GM12878 (cell line): ENCODE measurements around the gene PTPDC1. TPM values are rescaled to one million over a fixed set of nuclear protein-coding genes. Genes with fewer than 3 reads are reported as not detected.

Source experiments
- ATAC-seq: fragments of 200-7000 bp; cut with Tn5 transposase; 3 replicates; pipeline ENCODE4 v1.9.1; 2020; ENCODE audit warnings: mild to moderate bottlenecking, moderate library complexity
- BruUV-seq: library from RNA; stranded (reverse); fragments of 400-500 nt; replicated peaks from 2 replicates; lab custom pipeline; 2021; lab: Mats Ljungman, UMichigan
- CTCF ChIA-PET: fragments of 300-600 bp; sonication (Branson Sonifier 250); formaldehyde crosslinking; extraction: SDS; loops from one replicate; lab custom pipeline; 2021; ENCODE audit warnings: inconsistent platforms; lab: Yijun Ruan, JAX
- POLR2A ChIA-PET: fragments of 350-600 bp; formaldehyde crosslinking; extraction: SDS; loops from one replicate; lab custom pipeline; 2021; ENCODE audit warnings: inconsistent platforms; lab: Charles Lee
- RAD21 ChIA-PET: fragments of 300-600 bp; sonication (Branson Sonifier 250); formaldehyde crosslinking; loops from one replicate; lab custom pipeline; 2023; ENCODE audit warnings: antibody characterized with exemption; ENCODE audit not compliant: unreplicated experiment; lab: Charles Lee
- SMC1A ChIA-PET: fragments of 300-600 bp; sonication (Branson Sonifier 250); formaldehyde crosslinking; loops from one replicate; lab custom pipeline; 2023; ENCODE audit not compliant: unreplicated experiment, uncharacterized antibody; lab: Charles Lee
- DNase-seq: peaks from one replicate; pipeline ENCODE4 v3.0.0-alpha.2; 2011; ENCODE audit warnings: low read depth, low spot score
- FAIRE-seq: peaks from 3 replicates; lab custom pipeline; 2011; peaks lifted over from hg19 to GRCh38; lab: Jason Lieb, UNC
- H2AFZ ChIP-seq: 2 replicates; pipeline ENCODE4 v1.6.0; 2011; ENCODE audit warnings: low read depth, low read length, control low read depth; ENCODE audit not compliant: control insufficient read depth
- H3K27ac ChIP-seq: 2 replicates; pipeline ENCODE4 v1.5.1; 2011; ENCODE audit warnings: control low read depth; ENCODE audit not compliant: control insufficient read depth, insufficient read depth
- H3K27me3 ChIP-seq, 2 experiments: replicated peaks in 1 of 2; 2 replicates each; pipeline versions ENCODE4 v1.6.0 to v1.6.1; 2011; ENCODE audit warnings: low read length in 1 of 2; ENCODE audit not compliant: control insufficient read depth in 2 of 2, insufficient read depth in 2 of 2
- H3K36me3 ChIP-seq, 2 experiments: 2 replicates each; pipeline ENCODE4 v1.5.1; 2011; ENCODE audit warnings: low read length in 1 of 2; ENCODE audit not compliant: control insufficient read depth in 2 of 2, insufficient read depth in 2 of 2
- H3K4me1 ChIP-seq: 2 replicates; pipeline ENCODE4 v1.6.1; 2011; ENCODE audit warnings: mild to moderate bottlenecking, low read length, moderate library complexity, mixed read lengths; ENCODE audit not compliant: control insufficient read depth, insufficient read depth
- H3K4me2 ChIP-seq: 2 replicates; pipeline ENCODE4 v1.6.0; 2011; ENCODE audit warnings: control low read depth; ENCODE audit not compliant: control insufficient read depth, insufficient read depth
- H3K4me3 ChIP-seq: fragments of 200-600 bp; sonication (generic); 2 replicates; pipeline ENCODE4 v1.5.1; 2016
- H3K79me2 ChIP-seq: 2 replicates; pipeline ENCODE4 v1.6.0; 2011; ENCODE audit warnings: low read length; ENCODE audit not compliant: control insufficient read depth, insufficient read depth
- H3K9ac ChIP-seq: 2 replicates; pipeline ENCODE4 v1.8.0; 2011; ENCODE audit warnings: low read length, control low read depth, mixed read lengths; ENCODE audit not compliant: control insufficient read depth, insufficient read depth
- H3K9me3 ChIP-seq: replicated peaks from 3 replicates; pipeline ENCODE4 v1.5.1; 2011; ENCODE audit warnings: mild to moderate bottlenecking, low read length; ENCODE audit not compliant: control insufficient read depth, insufficient read depth
- H4K20me1 ChIP-seq: 2 replicates; pipeline ENCODE4 v1.6.0; 2011; ENCODE audit not compliant: control insufficient read depth, insufficient read depth
- ATF2 ChIP-seq: IDR thresholded peaks from 2 replicates; pipeline ENCODE4 v1.6.1; 2012; ENCODE audit warnings: low read length, inconsistent platforms
- CREB1 ChIP-seq: IDR thresholded peaks from 2 replicates; pipeline ENCODE4 v1.6.1; 2012; ENCODE audit warnings: low read depth, mild to moderate bottlenecking, inconsistent platforms
- HCFC1 ChIP-seq: fragments of 150-350 bp; IDR thresholded peaks from 2 replicates; pipeline ENCODE4 v1.6.1; 2014; ENCODE audit warnings: low read length
- LARP7 ChIP-seq: fragments of 450-650 bp; IDR thresholded peaks from 2 replicates; pipeline ENCODE4 v1.6.1; 2017; ENCODE audit warnings: mild to moderate bottlenecking
- POU2F2 ChIP-seq: IDR thresholded peaks from 3 replicates; pipeline ENCODE4 v1.6.1; 2011; ENCODE audit warnings: low read depth, mild to moderate bottlenecking, low read length, borderline replicate concordance
- SMAD5 ChIP-seq: IDR thresholded peaks from 2 replicates; pipeline ENCODE4 v1.6.1; 2016; ENCODE audit warnings: antibody characterized with exemption, low read depth
- SP1 ChIP-seq: IDR thresholded peaks from one replicate; pipeline ENCODE4 v1.6.1; 2011; ENCODE audit warnings: low read depth, low read length
- TCF7 ChIP-seq: IDR thresholded peaks from 2 replicates; pipeline ENCODE4 v1.6.1; 2014; ENCODE audit warnings: antibody characterized with exemption, borderline replicate concordance
- in situ Hi-C: fragments of 300-500 bp; cut with MboI; formaldehyde crosslinking; loops from 9 replicates; pipeline ENCODE4 v1.14.3; 2018; ENCODE audit warnings: mixed read lengths
- intact Hi-C: fragments of 100-400 bp; cut with micrococcal nuclease; formaldehyde crosslinking; loops from one replicate; pipeline ENCODE4 v1.14.2; 2022; ENCODE audit not compliant: unreplicated experiment
- polyA plus RNA-seq, 11 experiments: library from polyadenylated mRNA; depleted of rRNA in 4 of 11; unstranded in 6 of 11; stranded (reverse) in 5 of 11; fragments of >200 nt; fragmentation: Nextera tagmentation in 4 of 11; fragmentation: Illumina TruSeq in 1 of 11; extraction: Ambion mirVana in 4 of 11; extraction: Trizol in 1 of 11; gene quantifications; 1 replicate in 1 of 11; 2 replicates in 10 of 11; pipeline versions ENCODE4 v1.2.1 to v1.2.3, GENCODE V29; 2011 to 2016; ENCODE audit warnings: inconsistent platforms in 2 of 11, missing spikeins in 2 of 11, low read depth in 1 of 11
- total RNA-seq, 4 experiments: library from RNA; depleted of rRNA in 3 of 4; stranded (reverse); fragments of >200 nt in 3 of 4; fragmentation: Illumina TruSeq in 1 of 4; extraction: Trizol in 1 of 4; gene quantifications; 2 replicates each; pipeline versions ENCODE4 v1.2.1 to v1.2.3, GENCODE V29; 2013 to 2021
- TF ChIP-seq, protein P1 (sequence below): fragments of 450-650 bp; IDR thresholded peaks from 2 replicates; pipeline ENCODE4 v1.6.1; 2016; ENCODE audit warnings: mild to moderate bottlenecking, moderate library complexity, borderline replicate concordance

PTPDC1 gene
- total and polyA plus RNA-seq, 10 of the 15 experiments (the other 5 are each of a cell fraction or from before 2014, with no cell fraction given): 1.2 to 4.5 (median 2.9) TPM

- TF ChIP-seq, protein P1, sequence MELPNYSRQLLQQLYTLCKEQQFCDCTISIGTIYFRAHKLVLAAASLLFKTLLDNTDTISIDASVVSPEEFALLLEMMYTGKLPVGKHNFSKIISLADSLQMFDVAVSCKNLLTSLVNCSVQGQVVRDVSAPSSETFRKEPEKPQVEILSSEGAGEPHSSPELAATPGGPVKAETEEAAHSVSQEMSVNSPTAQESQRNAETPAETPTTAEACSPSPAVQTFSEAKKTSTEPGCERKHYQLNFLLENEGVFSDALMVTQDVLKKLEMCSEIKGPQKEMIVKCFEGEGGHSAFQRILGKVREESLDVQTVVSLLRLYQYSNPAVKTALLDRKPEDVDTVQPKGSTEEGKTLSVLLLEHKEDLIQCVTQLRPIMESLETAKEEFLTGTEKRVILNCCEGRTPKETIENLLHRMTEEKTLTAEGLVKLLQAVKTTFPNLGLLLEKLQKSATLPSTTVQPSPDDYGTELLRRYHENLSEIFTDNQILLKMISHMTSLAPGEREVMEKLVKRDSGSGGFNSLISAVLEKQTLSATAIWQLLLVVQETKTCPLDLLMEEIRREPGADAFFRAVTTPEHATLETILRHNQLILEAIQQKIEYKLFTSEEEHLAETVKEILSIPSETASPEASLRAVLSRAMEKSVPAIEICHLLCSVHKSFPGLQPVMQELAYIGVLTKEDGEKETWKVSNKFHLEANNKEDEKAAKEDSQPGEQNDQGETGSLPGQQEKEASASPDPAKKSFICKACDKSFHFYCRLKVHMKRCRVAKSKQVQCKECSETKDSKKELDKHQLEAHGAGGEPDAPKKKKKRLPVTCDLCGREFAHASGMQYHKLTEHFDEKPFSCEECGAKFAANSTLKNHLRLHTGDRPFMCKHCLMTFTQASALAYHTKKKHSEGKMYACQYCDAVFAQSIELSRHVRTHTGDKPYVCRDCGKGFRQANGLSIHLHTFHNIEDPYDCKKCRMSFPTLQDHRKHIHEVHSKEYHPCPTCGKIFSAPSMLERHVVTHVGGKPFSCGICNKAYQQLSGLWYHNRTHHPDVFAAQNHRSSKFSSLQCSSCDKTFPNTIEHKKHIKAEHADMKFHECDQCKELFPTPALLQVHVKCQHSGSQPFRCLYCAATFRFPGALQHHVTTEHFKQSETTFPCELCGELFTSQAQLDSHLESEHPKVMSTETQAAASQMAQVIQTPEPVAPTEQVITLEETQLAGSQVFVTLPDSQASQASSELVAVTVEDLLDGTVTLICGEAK: no peak
- no peak for TF ChIP-seq CREB1
- no peak for TF ChIP-seq TCF7
- TF ChIP-seq SP1: no peak
- TF ChIP-seq LARP7: no peak
- TF ChIP-seq ATF2: no peak
Measured at GRCh38 chr9:94084314-94084713, at the start of gene PTPDC1 (continued).

- POLR2A ChIA-PET: no interaction called here
- CTCF ChIA-PET: no interaction called here
- intact Hi-C loops (no loop called here), in situ Hi-C loops (no loop called here)
- SMC1A ChIA-PET: no interaction called here
- H3K9me3 ChIP-seq: no peaks in the 10 kb centered on the region
- no peaks in the 10 kb centered on the region for H4K20me1 ChIP-seq
- no peaks in the 10 kb centered on the region for H3K4me1 ChIP-seq
- RAD21 ChIA-PET: no interaction called here
- no peak overlapping the region for H3K4me2 ChIP-seq
- H3K27ac ChIP-seq: no peak overlapping the region
- no peak overlapping the region for H3K9ac ChIP-seq
- DNase-seq (no peak), ATAC-seq (no peak), FAIRE-seq (no peak)
- no peak for TF ChIP-seq POU2F2
- TF ChIP-seq SMAD5: no peak
- TF ChIP-seq HCFC1: no peak
- no peaks in the 10 kb centered on the region for H3K27me3 ChIP-seq
- H2AFZ ChIP-seq: no peak overlapping the region
- H3K79me2 ChIP-seq: peaks cover 2% of the 10 kb centered on the region
- BruUV-seq: no TSS peak
- H3K4me3 ChIP-seq: no peak overlapping the region
- H3K36me3 ChIP-seq: no peaks in the 10 kb centered on the region
Measured at GRCh38 chr9:94034511-94034910, 49.8 kb upstream of the PTPDC1 start.
